Measurements from ENCODE around the gene RAI1.
"Not testable (repeated sequence)": the region's sequence is repeated elsewhere in the genome, so short reads cannot be mapped to it uniquely, and the experiment has no call there.

The RAI1 gene

GRCh38 chr17:17681187-17681743 is at the start of gene RAI1:
TSS of gene RAI1 (plus strand) at chr17:17681458. CDS start at chr17:17792949, 111,491 bp downstream.
- peak; percentile 86 for DNase-seq (ENCODE audit: low read depth)

- not testable (repeated sequence) for DNase-seq (ENCODE audit: low read depth)
Measured at GRCh38 chr17:17632690-17633089, 48.6 kb upstream of the RAI1 start.

GRCh38 chr17:17633310-17633709 is 47.9 kb upstream of the RAI1 start:
- DNase-seq (ENCODE audit: low read depth), result no peak

GRCh38 chr17:17635126-17635525 is 46.1 kb upstream of the RAI1 start:
- DNase-seq (ENCODE audit: low read depth), result no peak

GRCh38 chr17:17635537-17636271 is 45.6 kb upstream of the RAI1 start:
- not testable (repeated sequence) for DNase-seq (ENCODE audit: low read depth)

- DNase-seq (ENCODE audit: low read depth), result peak; percentile 52
Measured at GRCh38 chr17:17636272-17636885, 44.9 kb upstream of the RAI1 start.

- DNase-seq (ENCODE audit: low read depth), result no peak
Measured at GRCh38 chr17:17638467-17638866, 42.8 kb upstream of the RAI1 start.

- not testable (repeated sequence) for DNase-seq (ENCODE audit: low read depth)
Measured at GRCh38 chr17:17639661-17640270, 41.5 kb upstream of the RAI1 start.

- peak; percentile 68 for DNase-seq (ENCODE audit: low read depth)
Measured at GRCh38 chr17:17641621-17642409, 39.4 kb upstream of the RAI1 start.

GRCh38 chr17:17645148-17645547 is 36.1 kb upstream of the RAI1 start:
- not testable (repeated sequence) for DNase-seq (ENCODE audit: low read depth)

GRCh38 chr17:17645961-17646360 is 35.3 kb upstream of the RAI1 start:
- peak; percentile 65 for DNase-seq (ENCODE audit: low read depth)

- no peak for DNase-seq (ENCODE audit: low read depth)
Measured at GRCh38 chr17:17647524-17648178, 33.6 kb upstream of the RAI1 start.

- DNase-seq (ENCODE audit: low read depth), result peak; percentile 31
Measured at GRCh38 chr17:17648762-17649161, 32.5 kb upstream of the RAI1 start.

- DNase-seq (ENCODE audit: low read depth), result no peak
Measured at GRCh38 chr17:17650959-17651358, 30.3 kb upstream of the RAI1 start.

- DNase-seq (ENCODE audit: low read depth), result no peak
Measured at GRCh38 chr17:17653343-17653742, 27.9 kb upstream of the RAI1 start.

GRCh38 chr17:17659340-17659739 is 21.9 kb upstream of the RAI1 start:
- no peak for DNase-seq (ENCODE audit: low read depth)

GRCh38 chr17:17661134-17661533 is 20.1 kb upstream of the RAI1 start:
- DNase-seq (ENCODE audit: low read depth), result no peak

- no peak for DNase-seq (ENCODE audit: low read depth)
Measured at GRCh38 chr17:17661834-17662385, 19.3 kb upstream of the RAI1 start.

GRCh38 chr17:17663160-17664063 is 17.8 kb upstream of the RAI1 start:
- DNase-seq (ENCODE audit: low read depth), result peak; percentile 91

GRCh38 chr17:17664064-17664452 is 17.2 kb upstream of the RAI1 start:
- no peak for DNase-seq (ENCODE audit: low read depth)

Measured in fibroblast of gingiva (primary cell).